ENCODE measurements around the gene UGT1A8. TPM values are rescaled to one million over a fixed set of nuclear protein-coding genes. Genes with fewer than 3 reads are reported as not detected.
A peak's percentile ranks its signal among the peaks of the same experiment; 100 is the strongest.

The UGT1A8 gene
- total RNA-seq, 1 donor from 2014 or later: under 0.01 TPM

- Histone ChIP-seq H3K27me3 (ENCODE audit: control insufficient read depth, insufficient read depth, low read length) (no peaks in the 10 kb centered on the region), H3K4me3 (ENCODE audit: low read depth, low read length) (no peak overlapping the region), H3K36me3 (ENCODE audit: control insufficient read depth, insufficient read depth, low read length) (no peaks in the 10 kb centered on the region)
- TF ChIP-seq CTCF (IDR thresholded peaks at IDR 0.05; ENCODE audit: insufficient read depth, low read length, severe bottlenecking): no peak
- no peak for FAIRE-seq
- DNase-seq (ENCODE audit: low read depth): no peak
These were observed 181.7 kb downstream of the UGT1A8 start for GRCh38 chr2:233799087-233799665.

- no peak for DNase-seq (ENCODE audit: low read depth)
- no peak for TF ChIP-seq CTCF (IDR thresholded peaks at IDR 0.05; ENCODE audit: insufficient read depth, low read length, severe bottlenecking)
- no peaks in the 10 kb centered on the region for H3K36me3 ChIP-seq (ENCODE audit: control insufficient read depth, insufficient read depth, low read length)
- no peaks in the 10 kb centered on the region for H3K27me3 ChIP-seq (ENCODE audit: control insufficient read depth, insufficient read depth, low read length)
- no peak overlapping the region for H3K4me3 ChIP-seq (ENCODE audit: low read depth, low read length)
- no peak for FAIRE-seq
These were observed 182.3 kb downstream of the UGT1A8 start for GRCh38 chr2:233799716-233800115.

- Histone ChIP-seq H3K27me3 (ENCODE audit: control insufficient read depth, insufficient read depth, low read length) (no peaks in the 10 kb centered on the region), H3K36me3 (ENCODE audit: control insufficient read depth, insufficient read depth, low read length) (no peaks in the 10 kb centered on the region), H3K4me3 (ENCODE audit: low read depth, low read length) (no peak overlapping the region)
- DNase-seq (ENCODE audit: low read depth) (no peak), FAIRE-seq (no peak)
- no peak for TF ChIP-seq CTCF (IDR thresholded peaks at IDR 0.05; ENCODE audit: insufficient read depth, low read length, severe bottlenecking)
These were observed 182.8 kb downstream of the UGT1A8 start for GRCh38 chr2:233800208-233800607.

GRCh38 chr2:233801357-233802131, 184.1 kb downstream of the UGT1A8 start:
- no peak for FAIRE-seq
- peak; percentile 51 for DNase-seq (ENCODE audit: low read depth)
- TF ChIP-seq CTCF (IDR thresholded peaks at IDR 0.05; ENCODE audit: insufficient read depth, low read length, severe bottlenecking): no peak
- H3K27me3 ChIP-seq (ENCODE audit: control insufficient read depth, insufficient read depth, low read length): no peaks in the 10 kb centered on the region
- H3K36me3 ChIP-seq (ENCODE audit: control insufficient read depth, insufficient read depth, low read length): no peaks in the 10 kb centered on the region
- H3K4me3 ChIP-seq (ENCODE audit: low read depth, low read length): no peak overlapping the region

GRCh38 chr2:233802132-233802815, 184.8 kb downstream of the UGT1A8 start:
- no peak for FAIRE-seq
- Histone ChIP-seq H3K27me3 (ENCODE audit: control insufficient read depth, insufficient read depth, low read length) (no peaks in the 10 kb centered on the region), H3K4me3 (ENCODE audit: low read depth, low read length) (no peak overlapping the region), H3K36me3 (ENCODE audit: control insufficient read depth, insufficient read depth, low read length) (no peaks in the 10 kb centered on the region)
- DNase-seq (ENCODE audit: low read depth): no peak
- no peak for TF ChIP-seq CTCF (IDR thresholded peaks at IDR 0.05; ENCODE audit: insufficient read depth, low read length, severe bottlenecking)
